Activated T-cell treated with anti-CD3 and anti-CD28 coated beads, Interleukin-2, amount 50 U/mL, for 48 hours (primary cell): ENCODE measurements around the gene CPA2.
A peak's percentile ranks its signal among the peaks of the same experiment; 100 is the strongest.
"Not testable (repeated sequence)": the region's sequence is repeated elsewhere in the genome, so short reads cannot be mapped to it uniquely, and the experiment has no call there.

Experiments used
- DNase-seq, 2 experiments: peaks; one replicate each; pipeline ENCODE4 v3.0.0-alpha.2; 2020

Gene CPA2

DNA sequence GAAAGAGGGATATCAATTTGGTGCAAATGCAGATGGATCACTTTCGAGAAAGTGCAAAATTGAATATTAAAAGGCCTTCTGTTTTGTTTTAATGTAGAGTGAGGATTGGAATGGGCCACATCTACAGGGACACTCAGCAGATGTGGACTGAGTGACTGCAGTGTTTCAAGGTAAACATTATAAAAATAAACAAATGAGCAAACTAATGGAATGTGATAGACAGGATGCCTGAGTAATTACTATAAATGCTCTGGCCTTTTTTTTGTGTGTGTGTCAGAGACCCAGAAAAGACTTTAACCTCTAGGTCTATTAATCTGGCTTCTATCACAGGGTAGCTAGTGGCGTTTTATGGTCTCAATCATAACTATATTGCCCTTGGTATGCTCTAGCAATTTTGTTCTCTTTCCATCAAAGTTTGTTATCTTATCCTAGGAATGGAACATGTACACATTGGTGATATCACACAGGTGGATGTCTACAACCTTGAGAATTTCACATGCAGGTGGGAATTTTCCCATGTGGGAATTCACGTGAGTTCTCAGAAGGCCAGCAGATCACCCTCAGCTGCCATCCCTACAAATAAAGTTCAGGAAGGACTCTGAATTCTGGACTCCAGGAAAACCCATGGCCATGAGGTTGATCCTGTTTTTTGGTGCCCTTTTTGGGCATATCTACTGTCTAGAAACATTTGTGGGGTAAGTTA, at the start of gene CPA2:
TSS of gene CPA2 (plus strand) at position 606 of the 703 bp plus-strand sequence. CDS start at position 625, 19 bp downstream.
- DNase-seq, result no peak

DNA sequence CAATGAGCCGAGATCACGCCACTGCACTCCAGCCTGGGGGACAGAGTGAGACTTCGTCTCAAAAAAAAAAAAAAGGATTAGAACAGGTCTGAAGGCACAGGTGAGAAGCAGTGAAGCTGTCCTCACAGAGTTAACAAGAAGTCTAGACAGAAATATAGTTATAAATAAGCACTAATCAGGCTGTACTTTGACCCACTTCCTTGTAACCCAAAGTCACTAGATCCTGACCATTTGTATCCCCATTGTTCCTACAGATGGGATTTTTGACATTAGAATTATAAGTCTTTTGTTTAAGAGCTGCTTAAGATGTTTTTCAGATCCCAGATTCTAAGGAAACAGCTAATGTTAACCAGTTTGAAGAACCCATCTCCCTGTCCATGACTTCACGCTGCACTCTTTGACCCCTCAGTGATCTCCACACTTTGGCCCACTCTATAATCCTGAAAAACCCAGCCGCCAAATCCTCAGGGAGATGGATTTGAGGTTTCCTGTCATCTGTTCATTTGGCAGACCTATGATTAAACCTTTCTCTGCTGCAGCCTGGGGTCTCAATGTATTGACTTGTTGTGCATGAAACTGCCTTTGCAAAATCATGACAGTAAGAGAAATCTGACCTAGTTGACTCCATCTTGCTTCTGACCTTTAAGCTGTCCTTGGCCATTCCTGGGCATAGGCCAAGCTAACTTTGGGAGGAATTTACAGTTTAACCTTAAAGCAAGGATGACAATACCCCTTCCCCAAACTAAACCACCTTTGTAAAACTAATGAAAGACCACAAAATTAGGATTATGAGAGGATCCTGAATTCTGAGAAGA, 47.6 kb upstream of the CPA2 start:
- no peak for DNase-seq

GRCh38 chr7:130219871-130220270, 46.8 kb upstream of the CPA2 start:
- DNase-seq, result no peak

GRCh38 chr7:130221746-130222145, 44.9 kb upstream of the CPA2 start:
- DNase-seq, result no peak

DNA sequence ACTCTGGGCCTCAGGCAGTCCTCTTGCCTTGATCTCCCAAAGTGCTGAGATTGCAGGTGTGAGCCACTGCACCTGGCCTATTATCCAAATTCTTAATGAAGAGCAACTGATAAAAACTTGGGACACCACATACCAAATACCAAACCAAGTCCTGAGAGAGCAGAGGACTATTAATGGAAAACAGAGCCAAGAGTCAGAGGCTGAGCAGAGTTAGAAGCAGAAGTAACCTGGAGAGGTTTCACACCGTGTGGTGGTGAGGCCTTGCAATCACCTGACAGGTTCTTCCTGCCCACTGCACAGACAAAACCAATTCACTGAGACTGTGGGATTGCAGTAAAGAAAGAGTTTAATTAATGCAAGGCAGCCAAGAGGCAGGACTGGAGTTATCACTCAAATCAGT, 43.0 kb upstream of the CPA2 start:
- no peak for DNase-seq

- DNase-seq, result no peak
Measured at GRCh38 chr7:130224210-130224609, 42.5 kb upstream of the CPA2 start.

DNA sequence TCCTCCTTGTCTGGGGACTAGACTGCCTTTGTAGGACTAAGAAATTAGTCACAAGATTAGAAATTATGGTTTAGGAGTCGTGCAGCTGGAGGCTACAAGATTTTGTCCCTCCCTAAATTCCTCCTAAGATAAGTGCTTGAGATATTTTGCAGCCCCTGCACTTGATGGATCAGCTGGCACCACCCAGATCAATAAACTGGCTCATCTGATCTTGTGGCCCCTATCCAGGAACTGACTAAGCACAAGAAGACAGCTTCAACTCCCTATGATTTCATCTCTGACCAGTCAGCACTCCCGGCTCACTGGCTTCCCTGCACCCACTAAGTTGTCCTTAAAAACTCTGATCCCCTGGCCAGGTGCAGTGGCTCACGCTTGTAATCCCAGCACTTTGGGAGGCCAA, 41.7 kb upstream of the CPA2 start:
- DNase-seq, result not testable (repeated sequence)

- DNase-seq, result no peak
Measured at GRCh38 chr7:130226333-130226732, 40.3 kb upstream of the CPA2 start.

DNA sequence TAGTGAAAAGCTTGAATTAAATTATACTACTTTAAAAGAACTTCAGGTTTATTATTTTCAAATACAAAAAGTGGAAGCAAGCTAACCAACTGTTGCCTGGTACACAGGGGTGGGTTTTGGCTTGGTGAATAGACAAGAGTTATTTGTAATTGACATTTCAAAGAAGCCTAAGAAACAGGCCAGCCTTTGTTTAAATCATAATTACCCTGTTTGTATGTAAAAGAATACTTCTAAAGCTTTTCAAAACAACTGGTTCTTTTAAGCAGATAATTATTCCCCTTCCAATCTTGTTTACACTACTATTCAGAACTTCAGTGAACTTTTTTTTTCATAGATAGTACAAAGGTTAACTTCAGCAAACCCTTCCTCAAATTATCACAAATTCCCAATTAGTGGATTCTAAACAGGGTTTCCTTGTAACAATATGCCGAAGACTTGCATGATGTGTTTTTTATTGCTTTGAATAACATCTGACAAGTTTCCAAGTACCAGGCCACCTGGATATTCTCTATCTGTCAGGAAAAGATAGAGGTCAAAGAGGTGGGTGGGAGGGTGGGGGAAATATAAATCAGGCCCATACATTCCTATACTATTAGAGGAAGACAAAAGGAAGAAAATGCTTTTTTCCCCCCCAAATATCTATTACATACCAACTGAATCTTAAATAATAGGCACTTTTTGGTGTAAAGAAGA, 38.6 kb upstream of the CPA2 start:
- no peak for DNase-seq

- no peak for DNase-seq
Measured at GRCh38 chr7:130228840-130229502, 37.7 kb upstream of the CPA2 start.

DNA sequence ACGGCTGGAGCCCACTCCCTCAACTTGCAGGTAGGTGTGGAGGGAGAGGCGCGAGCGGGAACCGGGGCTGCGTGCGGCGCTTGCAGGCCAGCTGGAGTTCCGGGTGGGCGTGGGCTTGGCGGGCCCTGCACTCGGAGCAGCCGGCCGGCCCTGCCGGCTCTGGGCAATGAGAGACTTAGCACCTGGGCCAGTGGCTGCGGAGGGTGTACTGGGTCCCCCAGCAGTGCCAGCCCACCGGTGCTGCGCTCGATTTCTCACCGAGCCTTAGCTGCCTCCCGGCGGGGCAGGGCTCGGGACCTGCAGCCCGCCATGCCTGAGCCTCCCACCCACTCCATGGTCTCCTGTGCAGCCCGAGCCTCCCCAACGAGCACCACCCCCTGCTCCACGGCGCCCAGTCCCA, 36.7 kb upstream of the CPA2 start:
- DNase-seq, result not testable (repeated sequence)

- no peak for DNase-seq
Measured at GRCh38 chr7:130231792-130232191, 34.9 kb upstream of the CPA2 start.

GRCh38 chr7:130232209-130232608, 34.5 kb upstream of the CPA2 start:
- no peak for DNase-seq

DNA sequence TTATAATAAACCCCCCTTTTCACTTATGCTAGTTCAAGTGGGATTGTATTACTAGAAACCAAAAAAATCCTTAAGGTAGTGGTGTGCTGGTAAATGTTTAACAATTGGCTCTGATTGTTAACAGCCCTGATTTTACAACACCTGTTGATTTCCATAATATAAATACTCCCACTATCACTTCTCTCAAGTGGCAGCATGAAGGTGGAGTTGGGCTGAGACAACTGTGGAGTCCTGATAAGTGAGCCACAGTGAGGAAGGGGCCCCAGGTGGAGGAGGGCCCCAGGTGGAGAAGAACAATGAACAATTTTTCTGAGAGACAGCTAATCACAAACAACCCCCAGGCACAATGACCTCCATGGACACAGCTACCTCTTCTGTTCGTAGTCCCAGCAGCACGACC, 32.6 kb upstream of the CPA2 start:
- DNase-seq, result no peak

DNA sequence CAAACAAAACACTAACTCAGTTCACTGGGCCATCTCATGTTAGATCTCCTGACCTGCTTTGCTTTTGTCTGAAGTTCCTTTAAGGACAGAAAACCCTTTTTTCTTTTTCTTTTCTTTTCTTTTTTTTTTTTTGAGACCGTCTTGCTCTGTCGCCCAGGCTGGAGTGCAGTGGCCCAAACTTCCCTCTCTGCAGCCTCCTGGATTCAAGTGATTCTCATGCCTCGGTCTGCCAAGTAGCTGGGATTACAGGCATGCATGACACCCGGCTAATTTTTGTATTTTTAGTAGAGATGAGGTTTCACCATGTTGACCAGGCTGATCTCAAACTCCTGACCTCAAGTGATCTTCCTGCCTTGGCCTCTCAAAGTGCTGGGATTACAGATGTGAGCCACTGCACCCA, 30.3 kb upstream of the CPA2 start:
- not testable (repeated sequence) for DNase-seq

- no peak for DNase-seq
Measured at GRCh38 chr7:130240240-130240639, 26.4 kb upstream of the CPA2 start.

DNA sequence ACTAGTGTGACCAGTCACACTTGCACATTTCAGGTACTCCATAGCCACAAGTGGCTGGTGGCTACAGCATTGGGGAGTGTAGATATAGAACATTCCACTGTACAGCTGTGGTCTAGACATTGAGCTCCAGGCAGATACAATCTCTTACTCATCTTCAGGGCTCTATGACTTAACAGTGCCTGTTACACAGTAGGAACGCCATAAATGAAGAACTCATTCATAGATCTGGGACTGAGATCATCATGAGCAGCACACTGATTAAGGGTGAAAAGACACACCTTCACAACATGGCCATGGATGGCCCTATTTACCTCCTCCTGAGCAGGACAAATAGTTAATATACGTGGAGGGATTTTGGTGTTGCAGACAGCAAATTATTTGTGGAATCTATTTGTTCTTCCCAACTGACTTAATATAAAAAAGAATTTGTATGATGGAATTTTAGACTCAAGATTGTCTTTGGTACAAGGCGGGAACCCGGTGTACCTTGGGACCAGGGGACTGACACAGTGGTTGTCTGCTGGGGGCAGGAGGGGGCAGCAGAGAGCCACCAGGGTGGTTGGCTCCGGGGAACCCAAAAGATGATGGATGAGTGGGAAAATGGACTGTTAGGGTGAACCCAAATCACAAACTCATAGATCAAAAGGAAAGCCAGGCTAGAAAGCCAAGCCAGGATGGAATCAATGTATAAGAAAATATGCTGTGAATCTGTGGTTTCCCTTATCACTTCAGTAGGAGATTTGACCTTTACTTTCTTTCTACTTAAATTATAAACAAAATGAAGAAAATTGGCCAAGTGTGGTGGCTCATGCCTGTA, 24.3 kb upstream of the CPA2 start:
- peak; percentile 70 to 76 for DNase-seq

- DNase-seq, result not testable (repeated sequence)
Measured at GRCh38 chr7:130243486-130243885, 23.2 kb upstream of the CPA2 start.

GRCh38 chr7:130246491-130246890, 20.2 kb upstream of the CPA2 start:
- not testable (repeated sequence) for DNase-seq

- not testable (repeated sequence) for DNase-seq
Measured at GRCh38 chr7:130248842-130249241, 17.8 kb upstream of the CPA2 start.

DNA sequence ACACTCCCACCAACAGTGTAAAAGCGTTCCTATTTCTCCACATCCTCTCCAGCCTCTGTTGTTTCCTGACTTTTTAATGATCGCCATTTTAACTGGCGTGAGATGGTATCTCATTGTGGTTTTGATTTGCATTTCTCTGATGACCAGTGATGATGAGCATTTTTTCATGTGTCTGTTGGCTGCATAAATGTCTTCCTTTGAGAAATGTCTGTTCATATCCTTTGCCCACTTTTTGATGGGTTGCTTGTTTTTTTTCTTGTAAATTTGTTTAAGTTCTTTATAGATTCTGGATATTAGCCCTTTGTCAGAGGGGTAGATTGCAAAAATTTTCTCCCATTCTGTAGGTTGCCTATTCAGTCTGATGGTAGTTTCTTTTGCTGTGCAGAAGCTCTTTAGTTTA, 17.0 kb upstream of the CPA2 start:
- DNase-seq, result not testable (repeated sequence)

GRCh38 chr7:130254555-130254954, 12.1 kb upstream of the CPA2 start:
- DNase-seq, result no peak
